DOHH2 (cell line): Measurements from ENCODE around the gene CATSPER2.
"Not testable (repeated sequence)": the region's sequence is repeated elsewhere in the genome, so short reads cannot be mapped to it uniquely, and the experiment has no call there.

Source experiments
- CTCF ChIP-seq: fragments of 200-600 bp; sonication (generic); IDR thresholded peaks from one replicate; pipeline ENCODE4 v1.5.1; 2014; ENCODE audit warnings: antibody characterized with exemption, mild to moderate bottlenecking, low read depth, low read length; ENCODE audit not compliant: poor library complexity, severe bottlenecking
- EZH2phosphoT487 ChIP-seq: fragments of 200-600 bp; sonication (generic); IDR thresholded peaks from 2 replicates; pipeline ENCODE4 v1.6.1; 2017; ENCODE audit warnings: borderline replicate concordance, mild to moderate bottlenecking, antibody characterized with exemption, low read length, moderate library complexity, mixed read lengths

GRCh38 chr15:43689604-43690301 is 41.1 kb upstream of the CATSPER2 start:
- TF ChIP-seq CTCF, EZH2phosphoT487: not testable (repeated sequence)
